Neural cell (in vitro differentiated cells): Measurements from ENCODE around the gene GNB1.

Source experiments
- EZH2 ChIP-seq: fragments of 200-600, 300-800 bp; shearing (Covaris generic), sonication (generic); IDR thresholded peaks from 2 replicates; pipeline ENCODE4 v1.6.1; 2014; ENCODE audit warnings: antibody characterized with exemption, low read length, borderline replicate concordance, mild to moderate bottlenecking; ENCODE audit not compliant: insufficient read depth, poor library complexity, severe bottlenecking
- RAD21 ChIP-seq: fragments of 450-650 bp; conservative IDR thresholded peaks from 2 replicates; pipeline ENCODE4 v1.6.1; 2014; ENCODE audit warnings: antibody characterized with exemption, mild to moderate bottlenecking, moderate library complexity
- TAF1 ChIP-seq: IDR thresholded peaks from 2 replicates; pipeline ENCODE4 v1.6.1; 2012; ENCODE audit warnings: low read depth
- TF ChIP-seq, protein P1 (sequence below): fragments of 450-650 bp; IDR thresholded peaks from 2 replicates; pipeline ENCODE4 v1.5.1; 2014; ENCODE audit warnings: antibody characterized with exemption, mild to moderate bottlenecking, moderate library complexity; ENCODE audit not compliant: poor library complexity, severe bottlenecking

DNA sequence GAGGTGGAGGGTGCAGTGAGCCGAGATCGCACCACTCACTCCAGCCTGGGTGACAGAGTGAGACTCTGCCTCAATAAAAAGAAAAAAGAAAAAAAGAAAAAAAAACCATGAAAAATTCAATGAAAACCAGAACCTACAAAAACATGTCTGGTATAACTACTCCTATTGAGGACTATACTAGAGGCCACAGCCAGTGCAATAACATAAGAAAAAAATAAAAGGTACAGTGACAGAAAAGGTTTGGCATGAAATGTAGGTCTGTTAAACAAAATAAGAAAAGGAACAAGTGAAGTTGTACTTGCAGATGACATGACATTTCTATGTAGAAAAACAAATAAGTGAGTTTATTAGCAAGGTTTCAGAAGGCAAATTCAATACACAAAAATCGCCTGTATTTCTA is 120.8 kb downstream of the GNB1 start:
- TF ChIP-seq, protein P1, sequence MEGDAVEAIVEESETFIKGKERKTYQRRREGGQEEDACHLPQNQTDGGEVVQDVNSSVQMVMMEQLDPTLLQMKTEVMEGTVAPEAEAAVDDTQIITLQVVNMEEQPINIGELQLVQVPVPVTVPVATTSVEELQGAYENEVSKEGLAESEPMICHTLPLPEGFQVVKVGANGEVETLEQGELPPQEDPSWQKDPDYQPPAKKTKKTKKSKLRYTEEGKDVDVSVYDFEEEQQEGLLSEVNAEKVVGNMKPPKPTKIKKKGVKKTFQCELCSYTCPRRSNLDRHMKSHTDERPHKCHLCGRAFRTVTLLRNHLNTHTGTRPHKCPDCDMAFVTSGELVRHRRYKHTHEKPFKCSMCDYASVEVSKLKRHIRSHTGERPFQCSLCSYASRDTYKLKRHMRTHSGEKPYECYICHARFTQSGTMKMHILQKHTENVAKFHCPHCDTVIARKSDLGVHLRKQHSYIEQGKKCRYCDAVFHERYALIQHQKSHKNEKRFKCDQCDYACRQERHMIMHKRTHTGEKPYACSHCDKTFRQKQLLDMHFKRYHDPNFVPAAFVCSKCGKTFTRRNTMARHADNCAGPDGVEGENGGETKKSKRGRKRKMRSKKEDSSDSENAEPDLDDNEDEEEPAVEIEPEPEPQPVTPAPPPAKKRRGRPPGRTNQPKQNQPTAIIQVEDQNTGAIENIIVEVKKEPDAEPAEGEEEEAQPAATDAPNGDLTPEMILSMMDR: no peak
- no peak for TF ChIP-seq EZH2
- TF ChIP-seq TAF1: no peak
- TF ChIP-seq RAD21: no peak
